Neural progenitor cell (in vitro differentiated cells): Measurements from ENCODE around the gene TMEM170A. TPM values are rescaled to one million over a fixed set of nuclear protein-coding genes. Genes with fewer than 3 reads are reported as not detected.
"Not testable (repeated sequence)": the region's sequence is repeated elsewhere in the genome, so short reads cannot be mapped to it uniquely, and the experiment has no call there.

Source experiments
- DNase-seq: peaks from one replicate; pipeline ENCODE4 v3.0.0-alpha.2; 2016; ENCODE audit warnings: low spot score
- H2AFZ ChIP-seq: fragments of 200-600 bp; sonication (generic); replicated peaks from 2 replicates; pipeline ENCODE4 v1.6.1; 2016; ENCODE audit warnings: antibody characterized with exemption
- H3F3A ChIP-seq: fragments of 200-600 bp; sonication (generic); 2 replicates; pipeline ENCODE4 v1.6.1; 2016; ENCODE audit warnings: antibody characterized with exemption, low read depth
- H3K27ac ChIP-seq: fragments of 200-600 bp; sonication (generic); 2 replicates; pipeline ENCODE4 v1.5.1; 2016; ENCODE audit warnings: mild to moderate bottlenecking
- H3K27me3 ChIP-seq: fragments of 200-600 bp; sonication (generic); 2 replicates; pipeline ENCODE4 v1.6.1; 2016; ENCODE audit warnings: mild to moderate bottlenecking, moderate library complexity
- H3K36me3 ChIP-seq: fragments of 200-600 bp; sonication (generic); 2 replicates; pipeline ENCODE4 v1.5.1; 2016
- H3K4me1 ChIP-seq: fragments of 200-600 bp; sonication (generic); 2 replicates; pipeline ENCODE4 v1.6.1; 2016; ENCODE audit warnings: mixed run types
- H3K4me2 ChIP-seq: fragments of 200-600 bp; sonication (generic); 2 replicates; pipeline ENCODE4 v1.6.1; 2016
- H3K4me3 ChIP-seq: fragments of 200-600 bp; sonication (generic); 2 replicates; pipeline ENCODE4 v1.5.1; 2016
- H3K79me2 ChIP-seq: fragments of 200-600 bp; sonication (generic); 2 replicates; pipeline ENCODE4 v1.6.1; 2016; ENCODE audit warnings: low read depth
- H3K9ac ChIP-seq: fragments of 200-600 bp; sonication (generic); 2 replicates; pipeline ENCODE4 v1.6.1; 2016
- H3K9me3 ChIP-seq: fragments of 200-600 bp; sonication (generic); 2 replicates; pipeline ENCODE4 v1.5.1; 2016; ENCODE audit warnings: low read depth
- H4K20me1 ChIP-seq: fragments of 200-600 bp; sonication (generic); 2 replicates; pipeline ENCODE4 v1.6.1; 2016; ENCODE audit warnings: low read depth
- H3K27ac Mint-ChIP-seq: 3 replicates; pipeline ENCODE4 v1.8.0; 2021; ENCODE audit warnings: mixed read lengths
- H3K27me3 Mint-ChIP-seq: 2 replicates; pipeline ENCODE4 v1.8.0; 2022; ENCODE audit warnings: low read depth, mild to moderate bottlenecking, inconsistent platforms, moderate library complexity, mixed read lengths; ENCODE audit not compliant: insufficient read depth
- H3K36me3 Mint-ChIP-seq: 3 replicates; pipeline ENCODE4 v1.8.0; 2021; ENCODE audit warnings: mixed read lengths
- H3K4me1 Mint-ChIP-seq: 3 replicates; pipeline ENCODE4 v1.8.0; 2021; ENCODE audit warnings: mixed read lengths
- H3K4me3 Mint-ChIP-seq: 3 replicates; pipeline ENCODE4 v1.8.0; 2021; ENCODE audit warnings: mild to moderate bottlenecking, moderate library complexity, mixed read lengths
- H3K9me3 Mint-ChIP-seq: 3 replicates; pipeline ENCODE4 v1.8.0; 2020; ENCODE audit warnings: mixed read lengths
- EZH2 ChIP-seq: fragments of 200-600 bp; sonication (generic); IDR thresholded peaks from 2 replicates; pipeline ENCODE4 v1.6.1; 2017; ENCODE audit warnings: antibody characterized with exemption, mild to moderate bottlenecking, moderate library complexity
- EZH2phosphoT487 ChIP-seq: fragments of 200-600 bp; sonication (generic); IDR thresholded peaks from 2 replicates; pipeline ENCODE4 v1.6.1; 2017; ENCODE audit warnings: antibody characterized with exemption
- total RNA-seq: library from RNA; depleted of rRNA; stranded (reverse); fragments of >200 nt; gene quantifications from 2 replicates; pipeline ENCODE4 v1.2.3, GENCODE V29; 2015; ENCODE audit warnings: low replicate concordance
- TF ChIP-seq, protein P1 (sequence below): fragments of 200-600 bp; sonication (generic); IDR thresholded peaks from 2 replicates; pipeline ENCODE4 v1.5.1; 2017; ENCODE audit warnings: antibody characterized with exemption, mild to moderate bottlenecking

TMEM170A gene
- total RNA-seq, 1 donor from 2014 or later: 77.0 TPM

DNA sequence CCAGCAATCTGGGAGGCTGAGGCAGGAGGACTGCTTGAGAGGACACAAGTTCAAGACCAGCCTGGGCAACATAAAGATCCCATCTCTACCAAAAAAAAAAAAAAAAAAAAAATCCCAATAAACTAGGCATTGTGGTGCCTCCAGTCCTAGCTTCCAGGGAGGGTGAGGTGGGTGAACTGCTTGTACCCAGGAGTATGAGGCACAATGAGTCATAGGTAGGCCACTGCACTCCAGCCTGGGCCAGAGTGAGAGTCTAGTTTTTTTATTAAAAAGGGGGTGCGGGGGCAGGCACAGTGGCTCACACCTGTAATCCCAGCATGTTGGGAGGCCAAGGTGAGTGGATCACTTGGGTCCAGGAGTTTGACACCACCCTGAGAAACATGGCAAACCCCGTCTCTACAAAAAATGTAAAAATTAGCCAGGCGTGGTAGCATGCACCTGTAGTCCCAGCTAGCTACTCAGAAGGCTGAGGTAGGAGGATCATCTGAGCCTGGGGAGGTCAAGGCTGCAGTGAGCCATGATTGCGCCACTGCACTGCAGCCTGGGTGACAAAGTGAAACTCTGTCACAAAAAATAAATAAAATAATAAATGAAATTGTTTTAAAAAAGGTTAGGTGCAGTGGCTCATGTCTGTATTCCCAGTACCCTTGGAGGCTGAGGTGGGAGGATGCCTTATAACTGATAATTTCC lies 38.6 kb upstream of the TMEM170A start:
- Histone ChIP-seq H4K20me1 (no peaks in the 10 kb centered on the region), H2AFZ (no peak overlapping the region), H3K79me2 (no peaks in the 10 kb centered on the region), H3K27me3 (no peaks in the 10 kb centered on the region), H3F3A (peaks cover 5% of the 10 kb centered on the region), H3K4me3 (no peak overlapping the region), H3K4me2 (no peak overlapping the region), H3K27ac (no peak overlapping the region), H3K36me3 (no peaks in the 10 kb centered on the region), H3K9me3 (no peaks in the 10 kb centered on the region), H3K4me1 (peaks cover 6% of the 10 kb centered on the region), H3K9ac (no peak overlapping the region)
- Mint-ChIP-seq H3K4me3 (no peak overlapping the region), H3K4me1 (peaks cover 8% of the 10 kb centered on the region), H3K27ac (no peak overlapping the region), H3K27me3 (no peaks in the 10 kb centered on the region), H3K9me3 (no peaks in the 10 kb centered on the region), H3K36me3 (no peaks in the 10 kb centered on the region)
- DNase-seq: no peak
- TF ChIP-seq EZH2 (no peak), EZH2phosphoT487 (no peak)

DNA sequence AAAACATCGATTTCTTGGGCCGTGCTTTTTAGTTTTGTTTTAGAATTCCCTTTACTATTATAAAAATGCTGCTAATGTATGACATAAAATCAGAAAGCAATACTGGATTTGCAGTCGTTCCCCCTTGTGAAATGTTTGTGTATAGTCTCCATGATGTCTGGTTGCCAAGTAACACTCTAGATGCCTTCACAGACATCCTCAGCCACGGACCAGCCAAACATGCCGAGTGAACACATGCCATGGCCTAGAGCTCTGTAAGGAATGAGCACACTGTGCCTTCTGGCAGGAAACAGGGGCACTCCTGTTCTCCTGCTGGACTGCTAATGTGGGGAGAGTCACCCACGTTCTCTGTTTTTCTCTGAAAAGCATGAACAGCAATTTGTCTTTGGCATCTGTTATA lies 37.3 kb upstream of the TMEM170A start:
- H3K36me3 Mint-ChIP-seq, H4K20me1 ChIP-seq, H3K9me3 Mint-ChIP-seq, H3K36me3 ChIP-seq, H3K4me1 ChIP-seq, H3K4me2 ChIP-seq, H3K27me3 Mint-ChIP-seq, H3K9me3 ChIP-seq, H3F3A ChIP-seq, H3K27ac ChIP-seq, H3K4me3 ChIP-seq, H3K4me1 Mint-ChIP-seq, H3K4me3 Mint-ChIP-seq, H3K27ac Mint-ChIP-seq, H2AFZ ChIP-seq, H3K79me2 ChIP-seq, H3K9ac ChIP-seq, DNase-seq, H3K27me3 ChIP-seq: not testable (repeated sequence)

DNA sequence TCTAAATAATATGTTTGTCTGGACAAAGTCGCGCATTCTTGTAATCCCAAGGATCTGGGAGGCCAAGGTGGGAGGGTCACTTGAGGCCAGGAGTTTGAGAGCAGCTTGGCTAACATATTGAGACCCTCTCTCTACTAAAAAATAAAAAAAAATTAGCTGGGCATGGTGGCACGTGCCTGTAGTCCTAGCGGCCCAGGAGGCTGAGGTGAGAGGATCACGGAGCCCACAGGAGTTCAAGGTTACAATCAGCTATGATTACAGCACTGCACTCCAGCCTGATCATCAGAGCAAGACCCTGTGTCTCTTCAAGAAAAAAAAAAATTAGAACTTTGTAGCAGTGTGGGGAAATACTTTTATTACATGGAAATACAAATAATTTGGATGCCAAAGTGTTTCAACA lies 36.9 kb upstream of the TMEM170A start:
- H3K79me2 ChIP-seq: no peaks in the 10 kb centered on the region
- H3K4me2 ChIP-seq: no peak overlapping the region
- H3K27me3 Mint-ChIP-seq: peaks cover 2% of the 10 kb centered on the region
- peaks cover 11% of the 10 kb centered on the region for H3K4me1 Mint-ChIP-seq
- no peak overlapping the region for H3K4me3 ChIP-seq
- H3K27ac ChIP-seq: no peak overlapping the region
- no peaks in the 10 kb centered on the region for H3K9me3 ChIP-seq
- TF ChIP-seq EZH2 (no peak), EZH2phosphoT487 (no peak)
- TF ChIP-seq, protein P1, sequence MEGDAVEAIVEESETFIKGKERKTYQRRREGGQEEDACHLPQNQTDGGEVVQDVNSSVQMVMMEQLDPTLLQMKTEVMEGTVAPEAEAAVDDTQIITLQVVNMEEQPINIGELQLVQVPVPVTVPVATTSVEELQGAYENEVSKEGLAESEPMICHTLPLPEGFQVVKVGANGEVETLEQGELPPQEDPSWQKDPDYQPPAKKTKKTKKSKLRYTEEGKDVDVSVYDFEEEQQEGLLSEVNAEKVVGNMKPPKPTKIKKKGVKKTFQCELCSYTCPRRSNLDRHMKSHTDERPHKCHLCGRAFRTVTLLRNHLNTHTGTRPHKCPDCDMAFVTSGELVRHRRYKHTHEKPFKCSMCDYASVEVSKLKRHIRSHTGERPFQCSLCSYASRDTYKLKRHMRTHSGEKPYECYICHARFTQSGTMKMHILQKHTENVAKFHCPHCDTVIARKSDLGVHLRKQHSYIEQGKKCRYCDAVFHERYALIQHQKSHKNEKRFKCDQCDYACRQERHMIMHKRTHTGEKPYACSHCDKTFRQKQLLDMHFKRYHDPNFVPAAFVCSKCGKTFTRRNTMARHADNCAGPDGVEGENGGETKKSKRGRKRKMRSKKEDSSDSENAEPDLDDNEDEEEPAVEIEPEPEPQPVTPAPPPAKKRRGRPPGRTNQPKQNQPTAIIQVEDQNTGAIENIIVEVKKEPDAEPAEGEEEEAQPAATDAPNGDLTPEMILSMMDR: no peak
- H3K36me3 Mint-ChIP-seq: no peaks in the 10 kb centered on the region
- H3K9ac ChIP-seq: no peak overlapping the region
- H3K36me3 ChIP-seq: no peaks in the 10 kb centered on the region
- no peaks in the 10 kb centered on the region for H3K9me3 Mint-ChIP-seq
- H3F3A ChIP-seq: peaks cover 5% of the 10 kb centered on the region
- no peaks in the 10 kb centered on the region for H4K20me1 ChIP-seq
- DNase-seq: no peak
- no peak overlapping the region for H2AFZ ChIP-seq
- peaks cover 6% of the 10 kb centered on the region for H3K4me1 ChIP-seq
- H3K27ac Mint-ChIP-seq: peak overlapping the region; percentile 24
- H3K27me3 ChIP-seq: no peaks in the 10 kb centered on the region
- H3K4me3 Mint-ChIP-seq: no peak overlapping the region

DNA sequence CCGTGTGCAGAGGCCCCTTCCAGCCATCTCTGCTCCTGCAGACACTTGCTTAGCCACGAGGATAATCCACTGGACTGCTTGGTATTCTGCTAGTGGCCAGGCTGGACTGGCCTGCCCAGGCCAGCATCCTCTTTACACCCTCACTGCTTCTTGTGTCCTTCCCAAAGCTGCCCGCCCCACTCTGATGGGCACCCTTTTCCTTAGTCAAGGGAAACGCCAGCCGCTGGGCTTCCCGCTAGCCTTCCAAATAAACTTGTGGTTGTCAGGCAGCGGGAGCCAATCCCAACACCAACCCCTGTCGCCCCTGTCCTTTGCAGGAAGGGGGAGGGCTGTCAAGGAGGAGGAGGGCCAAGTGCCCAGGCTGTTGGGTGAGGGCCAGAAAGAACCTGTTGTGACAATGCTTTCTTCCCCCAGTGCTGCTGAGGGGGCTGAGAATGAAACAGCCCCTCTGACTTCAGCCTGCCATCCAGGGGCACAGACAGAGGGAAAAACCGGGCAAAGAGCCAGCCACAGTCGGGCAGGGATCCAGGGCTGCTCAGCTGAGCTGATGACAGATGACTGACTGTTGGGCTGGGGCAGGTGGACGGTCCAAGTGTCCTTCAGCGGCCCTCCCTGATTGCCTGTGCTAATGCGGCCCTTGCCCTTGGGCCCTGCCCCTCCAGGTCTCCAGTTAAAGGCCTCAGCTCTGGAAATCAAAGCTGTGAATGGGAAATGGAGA lies 34.3 kb upstream of the TMEM170A start:
- H3K36me3 Mint-ChIP-seq, H3K27ac Mint-ChIP-seq, H3K27ac ChIP-seq, H3K79me2 ChIP-seq, H3K27me3 ChIP-seq, H3K9ac ChIP-seq, H3K36me3 ChIP-seq, H3K9me3 ChIP-seq, H3K4me3 Mint-ChIP-seq, H3K4me2 ChIP-seq, H4K20me1 ChIP-seq, H3K9me3 Mint-ChIP-seq, H2AFZ ChIP-seq, H3K4me3 ChIP-seq, DNase-seq: not testable (repeated sequence)
- Histone ChIP-seq H3K4me1 (peaks cover 11% of the 10 kb centered on the region), H3F3A (peaks cover 18% of the 10 kb centered on the region)
- H3K4me1 Mint-ChIP-seq: peaks cover 19% of the 10 kb centered on the region
- H3K27me3 Mint-ChIP-seq: peaks cover 11% of the 10 kb centered on the region
